Prostate gland (tissue), 2 donors: ENCODE measurements around the gene EIF2B1. TPM values are rescaled to one million over a fixed set of nuclear protein-coding genes. Genes with fewer than 3 reads are reported as not detected.
"Not testable (repeated sequence)": the region's sequence is repeated elsewhere in the genome, so short reads cannot be mapped to it uniquely, and the experiment has no call there.

ENCODE experiments used
- DNase-seq: peaks from one replicate; pipeline ENCODE4 v3.0.0-alpha.2; 2019; ENCODE audit warnings: low spot score
- H3K27ac ChIP-seq, 2 donors: fragments of 200-600 bp; sonication (generic); 2 replicates each; pipeline ENCODE4 v1.5.1; 2017 to 2019
- H3K27me3 ChIP-seq: fragments of 200-600 bp; sonication (generic); replicated peaks from 2 replicates; pipeline ENCODE4 v1.5.1; 2019; ENCODE audit not compliant: insufficient read depth
- H3K36me3 ChIP-seq, 2 donors: fragments of 200-600 bp; sonication (generic); 1 replicate in 1 of 2; 2 replicates in 1 of 2; pipeline versions ENCODE4 v1.5.1 to v1.8.1; 2017 to 2019
- H3K4me1 ChIP-seq: fragments of 200-600 bp; sonication (generic); replicated peaks from 2 replicates; pipeline ENCODE4 v1.5.1; 2019
- H3K4me3 ChIP-seq, 2 donors: fragments of 200-600 bp; sonication (generic); 2 replicates each; pipeline ENCODE4 v1.5.1; 2017 to 2019
- H3K9me3 ChIP-seq: fragments of 200-600 bp; sonication (generic); 2 replicates; pipeline ENCODE4 v1.5.1; 2017
- CTCF ChIP-seq, 4 experiments: fragments of 200-600 bp in 2 of 4; fragments of 450-650 bp in 2 of 4; sonication (generic) in 2 of 4; IDR thresholded peaks; 1 replicate in 3 of 4; 2 replicates in 1 of 4; pipeline ENCODE4 v1.5.1; 2016 to 2019; ENCODE audit warnings: antibody characterized with exemption in 4 of 4, mild to moderate bottlenecking in 2 of 4, moderate library complexity in 2 of 4
- POLR2A ChIP-seq: fragments of 450-650 bp; IDR thresholded peaks from one replicate; pipeline ENCODE4 v1.6.1; 2016; ENCODE audit warnings: antibody characterized with exemption, mild to moderate bottlenecking
- POLR2AphosphoS5 ChIP-seq: sonication (generic); formaldehyde crosslinking; IDR thresholded peaks from one replicate; pipeline ENCODE4 v1.6.1; 2017; ENCODE audit warnings: antibody characterized with exemption
- whole genome bisulfite sequencing: methylation state at CpG from one replicate; pipeline ENCODE4 v1.1.5; 2018; 5-methylcytosine and 5-hydroxymethylcytosine counted together
- intact Hi-C: fragments of 100-400 bp; cut with DNase I; formaldehyde crosslinking; loops from one replicate; pipeline ENCODE4 v1.14.2; 2022
- total RNA-seq, 2 donors: library from RNA; depleted of rRNA; stranded (reverse); fragments of >200 nt; gene quantifications; one replicate each; pipeline ENCODE4 v1.1.0, GENCODE V29; 2016

Gene EIF2B1
- total RNA-seq, 2 donors from 2014 or later, result 98.7 to 122 TPM

- no peak for DNase-seq
- H3K27me3 ChIP-seq, result no peaks in the 10 kb centered on the region
- H3K27ac ChIP-seq, result no peak overlapping the region
- no peak overlapping the region for H3K4me3 ChIP-seq
- H3K4me1 ChIP-seq, result no peaks in the 10 kb centered on the region
- H3K9me3 ChIP-seq, result no peaks in the 10 kb centered on the region
- peaks cover 5 to 7% of the 10 kb centered on the region in 2 donors for H3K36me3 ChIP-seq
- TF ChIP-seq POLR2AphosphoS5 (no peak), POLR2A (no peak), CTCF (IDR thresholded peaks at IDR 0.05) (no peak)
- 70% methylated on average over 8 of the region's 8 CpGs for WGBS
- intact Hi-C loops, result no loop called here
These were observed 41.6 kb downstream of the EIF2B1 start for GRCh38 chr12:123591702-123592481.

- H3K36me3 ChIP-seq, result no peaks in the 10 kb centered on the region
- no peaks in the 10 kb centered on the region for H3K9me3 ChIP-seq
- WGBS, result 94% methylated on average over 4 of the region's 4 CpGs
- no peaks in the 10 kb centered on the region for H3K27me3 ChIP-seq
- no peak overlapping the region for H3K27ac ChIP-seq
- no peak overlapping the region for H3K4me3 ChIP-seq
- intact Hi-C loops, result loop anchor here (5.0 kb wide), 4 partner anchors 48 to 598 kb away; partner anchors contain the start of genes ARL6IP4 and RILPL1
- no peak for DNase-seq
- no peak for TF ChIP-seq POLR2A
- no peak for TF ChIP-seq POLR2AphosphoS5
- no peak for TF ChIP-seq CTCF (IDR thresholded peaks at IDR 0.05)
- H3K4me1 ChIP-seq, result peaks cover 2% of the 10 kb centered on the region
These were observed 52.7 kb downstream of the EIF2B1 start for GRCh38 chr12:123580772-123581171.

- intact Hi-C loops, H3K4me3 ChIP-seq, H3K4me1 ChIP-seq, H3K9me3 ChIP-seq, H3K27ac ChIP-seq, H3K27me3 ChIP-seq, DNase-seq, H3K36me3 ChIP-seq: not testable (repeated sequence)
- 94% methylated on average over 4 of the region's 4 CpGs for WGBS
These were observed 54.7 kb downstream of the EIF2B1 start for GRCh38 chr12:123578829-123579228.

GRCh38 chr12:123578243-123578642, 55.2 kb downstream of the EIF2B1 start:
- Histone ChIP-seq H3K27me3 (no peaks in the 10 kb centered on the region), H3K9me3 (no peaks in the 10 kb centered on the region), H3K4me1 (no peaks in the 10 kb centered on the region), H3K36me3 (no peaks in the 10 kb centered on the region), H3K4me3 (no peak overlapping the region), H3K27ac (no peak overlapping the region)
- TF ChIP-seq POLR2A, result no peak
- no peak for TF ChIP-seq CTCF (IDR thresholded peaks at IDR 0.05)
- no peak for TF ChIP-seq POLR2AphosphoS5
- no peak for DNase-seq
- intact Hi-C loops, result no loop called here
- WGBS, result 79% methylated on average over 3 of the region's 3 CpGs

- Histone ChIP-seq H3K9me3 (no peaks in the 10 kb centered on the region), H3K27ac (no peak overlapping the region), H3K27me3 (no peaks in the 10 kb centered on the region), H3K36me3 (no peaks in the 10 kb centered on the region), H3K4me3 (no peak overlapping the region), H3K4me1 (no peaks in the 10 kb centered on the region)
- 93% methylated on average over 1 of the region's 1 CpG for WGBS
- intact Hi-C loops, result no loop called here
- TF ChIP-seq POLR2AphosphoS5 (no peak), CTCF (IDR thresholded peaks at IDR 0.05) (no peak), POLR2A (no peak)
- no peak for DNase-seq
These were observed 56.9 kb downstream of the EIF2B1 start for GRCh38 chr12:123576611-123577010.
